ENCODE measurements around the gene GABRG3.

DNA sequence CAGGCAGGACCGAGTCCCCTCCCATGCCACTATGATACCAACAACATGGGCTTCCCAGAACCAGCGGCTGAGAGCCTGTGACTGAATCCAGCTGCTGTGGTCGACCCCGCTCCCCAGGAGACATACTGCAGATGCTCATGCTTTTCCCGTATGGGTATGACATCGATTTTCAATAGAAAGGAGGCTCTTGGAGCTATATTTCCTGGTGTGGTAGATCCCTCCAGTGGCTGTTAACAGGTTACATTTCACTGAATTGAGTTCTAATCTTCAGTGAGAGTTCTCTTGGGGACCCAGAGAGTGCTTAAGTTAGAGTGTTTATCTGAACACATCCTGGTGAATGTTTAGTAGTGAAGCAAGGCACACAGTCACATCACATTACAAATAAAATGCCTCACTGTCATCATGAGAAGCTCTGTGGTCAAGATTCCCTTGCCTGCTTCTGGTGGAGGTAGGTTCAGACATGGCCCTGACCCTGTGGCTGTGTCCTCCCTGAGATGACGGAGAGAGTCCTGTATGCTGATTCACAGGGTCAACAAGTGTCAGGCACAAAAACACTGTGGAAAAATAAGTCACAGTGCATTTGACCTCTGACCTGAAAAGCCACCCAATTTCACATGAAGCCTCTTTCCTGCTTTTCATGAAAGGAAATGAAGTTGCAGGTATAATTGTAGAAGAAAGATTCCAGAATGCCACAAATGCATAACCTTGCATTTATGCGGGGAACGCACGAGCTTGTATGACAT, 110.9 kb downstream of the GABRG3 start:
- TF ChIP-seq, protein P1, sequence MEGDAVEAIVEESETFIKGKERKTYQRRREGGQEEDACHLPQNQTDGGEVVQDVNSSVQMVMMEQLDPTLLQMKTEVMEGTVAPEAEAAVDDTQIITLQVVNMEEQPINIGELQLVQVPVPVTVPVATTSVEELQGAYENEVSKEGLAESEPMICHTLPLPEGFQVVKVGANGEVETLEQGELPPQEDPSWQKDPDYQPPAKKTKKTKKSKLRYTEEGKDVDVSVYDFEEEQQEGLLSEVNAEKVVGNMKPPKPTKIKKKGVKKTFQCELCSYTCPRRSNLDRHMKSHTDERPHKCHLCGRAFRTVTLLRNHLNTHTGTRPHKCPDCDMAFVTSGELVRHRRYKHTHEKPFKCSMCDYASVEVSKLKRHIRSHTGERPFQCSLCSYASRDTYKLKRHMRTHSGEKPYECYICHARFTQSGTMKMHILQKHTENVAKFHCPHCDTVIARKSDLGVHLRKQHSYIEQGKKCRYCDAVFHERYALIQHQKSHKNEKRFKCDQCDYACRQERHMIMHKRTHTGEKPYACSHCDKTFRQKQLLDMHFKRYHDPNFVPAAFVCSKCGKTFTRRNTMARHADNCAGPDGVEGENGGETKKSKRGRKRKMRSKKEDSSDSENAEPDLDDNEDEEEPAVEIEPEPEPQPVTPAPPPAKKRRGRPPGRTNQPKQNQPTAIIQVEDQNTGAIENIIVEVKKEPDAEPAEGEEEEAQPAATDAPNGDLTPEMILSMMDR (IDR thresholded peaks at IDR 0.05) = no peak
- TF ChIP-seq POLR2A (IDR thresholded peaks at IDR 0.05) = no peak
